ENCODE data around the gene ARL14.
A peak's percentile ranks its signal among the peaks of the same experiment; 100 is the strongest.
"Not testable (repeated sequence)": the region's sequence is repeated elsewhere in the genome, so short reads cannot be mapped to it uniquely, and the experiment has no call there.

ARL14 gene

DNA sequence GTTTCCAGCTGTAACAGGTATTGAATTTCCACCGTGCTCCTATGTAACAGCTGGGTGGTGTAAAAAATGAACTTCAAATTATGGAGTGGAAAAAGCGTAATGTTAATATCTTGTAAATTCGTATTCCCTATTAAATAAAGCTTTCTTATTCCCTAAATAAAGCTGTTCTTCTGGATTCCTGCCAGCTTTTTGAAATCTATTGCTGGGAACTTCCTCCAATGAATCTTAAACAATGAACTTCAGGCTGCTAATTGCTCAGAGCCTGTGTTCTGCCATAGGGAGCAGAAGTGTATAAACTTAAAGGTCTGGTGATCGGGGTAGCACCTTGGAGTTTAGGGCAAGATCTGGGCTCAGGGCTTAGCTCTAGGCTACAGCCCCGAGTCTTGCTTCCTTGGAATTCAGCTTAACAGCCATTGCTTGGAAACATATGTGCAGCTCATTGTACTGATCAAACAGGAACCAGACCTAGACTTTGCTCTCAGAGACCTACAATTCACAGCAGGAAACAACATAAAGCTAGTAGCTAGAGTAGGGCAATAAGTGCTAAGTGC, 1.4 kb downstream of the ARL14 start:
- no peak for DNase-seq

DNA sequence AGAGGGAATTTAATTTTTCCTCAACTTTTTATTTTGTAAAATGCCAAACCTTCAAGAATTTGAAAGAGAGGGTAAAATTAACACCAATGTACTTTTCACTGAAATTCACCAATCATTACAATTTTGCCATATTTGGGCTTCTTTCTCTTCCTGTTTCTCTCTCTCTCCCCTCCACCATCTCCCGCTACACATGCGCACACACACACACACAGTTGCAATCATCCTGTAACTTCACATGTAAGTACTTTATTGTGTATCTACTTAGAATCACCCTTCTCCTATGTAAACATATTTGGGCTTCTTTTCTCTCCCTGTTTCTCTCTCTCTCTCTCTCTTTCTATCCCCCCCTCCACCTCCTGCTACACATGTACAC, 7.4 kb downstream of the ARL14 start:
- DNase-seq = no peak

DNA sequence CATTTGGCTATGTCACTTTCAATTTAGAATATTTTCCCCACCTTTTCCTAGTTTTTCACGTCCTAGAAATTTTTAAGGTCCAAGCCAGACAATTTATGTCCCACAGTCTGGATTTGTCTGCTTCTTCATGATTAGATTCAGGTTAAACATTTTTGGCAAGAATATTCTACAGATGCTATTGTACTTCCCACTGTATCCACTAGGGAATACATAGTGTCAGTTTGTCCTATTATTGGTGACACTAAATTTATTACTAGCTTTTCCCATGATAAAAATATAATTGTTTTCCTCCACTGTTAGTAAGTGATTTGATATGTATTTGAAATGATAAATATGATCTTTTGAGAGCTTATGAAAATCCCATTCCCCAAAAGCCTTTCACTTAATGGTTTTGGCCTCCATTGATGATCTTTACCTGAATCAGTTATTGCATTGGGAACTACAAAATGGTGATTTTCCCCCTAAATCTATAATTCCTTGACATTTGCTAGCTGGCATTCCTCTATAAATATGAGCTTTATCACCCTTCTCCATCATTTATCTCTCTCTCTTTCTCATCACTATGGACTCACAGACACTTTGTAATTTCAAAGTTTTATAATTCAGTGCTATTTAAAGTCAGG, 8.3 kb downstream of the ARL14 start:
- DNase-seq = no peak

DNA sequence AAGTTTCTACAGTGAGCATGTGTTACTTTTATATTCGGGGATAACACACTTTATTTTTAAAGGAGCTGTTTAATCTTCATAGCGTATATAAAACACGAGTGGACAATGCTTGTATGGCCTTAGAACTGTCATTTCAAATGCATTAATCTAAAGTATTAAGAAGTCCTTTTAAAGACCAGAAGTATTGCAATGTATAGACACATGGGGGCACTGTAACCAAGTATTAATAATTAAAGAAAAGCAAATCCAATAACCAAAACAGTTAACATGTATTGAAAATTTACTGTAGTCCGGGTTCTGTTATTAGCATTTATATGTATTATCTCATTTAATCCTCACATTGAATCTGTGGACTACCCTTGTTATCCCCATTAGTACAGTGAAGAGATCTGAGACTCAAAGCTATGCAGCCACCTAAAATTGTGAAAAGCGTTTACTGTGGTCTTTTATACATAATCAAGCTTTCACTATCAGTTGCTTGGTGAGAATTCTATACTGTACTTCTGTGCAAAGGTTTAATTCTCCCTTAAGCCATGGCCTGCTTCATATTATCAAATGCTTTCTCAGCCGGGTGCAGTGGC, 10.1 kb downstream of the ARL14 start:
- peak in 1 of 2 donors; percentile 30 for DNase-seq

- DNase-seq = no peak
Observed at GRCh38 chr3:160691151-160691550, 14.2 kb downstream of the ARL14 start.

DNA sequence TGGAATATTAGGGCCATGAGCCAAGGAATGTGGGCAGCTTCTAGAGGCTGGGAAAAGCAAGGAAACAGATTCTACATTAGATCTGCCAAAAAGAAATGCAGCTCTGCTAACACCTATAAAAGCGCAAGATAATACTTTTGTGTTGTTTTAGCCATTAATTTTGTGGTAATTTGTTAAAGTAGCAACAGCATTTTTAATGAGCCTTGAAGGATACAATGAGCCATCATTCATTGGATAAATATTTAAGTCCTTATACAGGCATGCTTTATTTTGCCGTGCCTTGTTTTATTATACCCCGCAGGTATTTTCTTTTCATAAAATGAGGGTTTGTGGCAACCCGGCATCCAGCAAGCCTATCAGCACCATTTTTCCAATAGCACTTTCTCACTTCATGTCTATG, 15.0 kb downstream of the ARL14 start:
- DNase-seq = no peak

- no peak for DNase-seq
Observed at GRCh38 chr3:160693191-160693590, 16.2 kb downstream of the ARL14 start.

DNA sequence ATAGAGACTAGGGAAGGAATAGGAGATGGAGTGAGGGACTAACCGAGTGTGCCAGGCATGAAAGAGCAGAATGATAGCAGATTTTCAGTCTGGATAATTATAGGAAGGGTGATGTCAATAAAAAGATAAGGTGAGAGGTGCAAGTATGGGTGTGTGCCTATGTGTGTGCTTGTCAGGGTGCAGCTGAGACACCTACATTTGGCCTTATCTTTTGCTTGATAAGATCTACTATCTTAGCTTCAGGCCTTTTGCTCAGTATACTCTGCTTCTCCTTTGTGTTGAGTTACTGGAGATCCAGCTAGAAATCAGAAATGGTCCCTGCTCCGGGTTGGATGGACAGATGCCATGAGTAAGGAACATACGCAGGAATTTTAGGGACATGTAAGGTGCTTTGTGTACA, 17.4 kb downstream of the ARL14 start:
- DNase-seq = no peak

GRCh38 chr3:160695003-160695402, 18.0 kb downstream of the ARL14 start:
- no peak for DNase-seq

DNA sequence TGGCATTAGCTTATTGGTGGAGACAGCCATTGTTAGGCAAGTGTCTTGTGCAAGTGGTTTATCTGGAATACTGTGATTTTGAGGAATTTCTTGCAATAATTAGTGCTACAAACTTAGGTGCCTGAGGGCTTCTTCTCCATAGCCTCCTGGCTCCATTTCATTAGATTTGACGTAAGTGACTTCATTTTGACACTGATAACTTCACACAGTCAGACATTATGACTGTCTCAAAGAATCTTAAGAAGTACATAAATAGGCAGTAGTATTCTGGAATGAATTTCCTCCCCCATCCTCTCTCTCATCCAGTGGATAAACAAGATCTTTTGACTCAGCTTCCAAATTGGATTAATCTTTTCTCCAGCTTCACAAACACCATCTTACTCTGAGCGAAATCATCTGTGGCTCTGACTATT, 19.0 kb downstream of the ARL14 start:
- no peak for DNase-seq

- DNase-seq = no peak
Observed at GRCh38 chr3:160697637-160698380, 20.8 kb downstream of the ARL14 start.

GRCh38 chr3:160698599-160699195, 21.7 kb downstream of the ARL14 start:
- no peak for DNase-seq

DNA sequence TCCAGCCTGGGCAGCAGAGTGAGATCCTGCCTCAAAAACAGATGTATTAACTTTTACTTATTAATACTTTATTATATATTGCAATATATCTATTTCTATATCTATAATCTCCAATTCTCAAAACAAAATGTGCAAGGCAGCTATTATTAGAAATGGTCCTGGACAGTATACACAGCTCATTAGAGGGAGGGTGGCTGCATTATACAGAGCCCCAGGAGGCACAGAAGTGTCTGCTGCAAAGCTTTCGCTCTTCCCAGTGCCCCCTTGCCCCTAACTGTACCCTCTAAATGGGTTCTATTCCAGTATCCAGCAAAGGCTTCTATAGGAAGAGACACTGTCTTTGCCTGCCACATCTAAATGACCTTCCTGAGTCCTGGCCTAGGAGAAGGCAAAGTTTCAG, 24.5 kb downstream of the ARL14 start:
- no peak for DNase-seq

DNA sequence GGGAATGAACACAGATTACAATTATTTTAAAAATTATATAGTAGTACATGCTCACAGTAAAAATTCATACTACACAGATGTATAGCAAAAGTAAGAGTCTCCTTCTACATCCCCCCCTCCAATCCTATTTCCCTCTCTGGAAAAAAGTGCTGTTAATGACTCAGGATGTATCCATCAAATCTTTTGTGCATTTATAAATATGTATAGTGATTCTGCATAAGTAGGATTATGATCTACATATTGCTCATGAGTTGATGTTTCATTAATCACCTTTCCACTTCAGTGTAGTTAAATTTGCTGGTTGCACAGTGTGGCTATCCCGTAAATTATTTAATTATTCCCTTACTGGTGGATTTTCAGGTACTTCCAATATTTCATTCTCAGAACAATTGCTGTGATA, 25.3 kb downstream of the ARL14 start:
- DNase-seq = no peak

DNA sequence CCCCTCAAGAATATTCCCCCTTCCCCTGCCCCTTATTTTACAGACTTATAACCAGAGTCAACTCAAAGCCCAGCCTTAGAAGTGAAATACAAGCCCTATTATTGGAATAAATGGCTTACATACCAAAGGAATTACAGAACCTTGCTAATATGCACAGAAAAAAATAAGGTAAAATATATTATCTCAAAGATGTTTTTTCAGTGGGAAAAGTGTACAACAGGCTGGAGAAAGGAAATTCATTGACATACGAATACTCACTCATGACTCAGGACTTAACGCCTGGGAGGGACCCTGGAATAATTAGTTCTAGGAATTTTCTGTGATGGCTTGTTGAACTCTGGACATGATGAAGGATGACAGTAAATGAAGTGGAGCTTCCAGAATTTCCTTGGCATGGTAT, 27.0 kb downstream of the ARL14 start:
- no peak for DNase-seq

- DNase-seq = peak; percentile 38 to 59
Observed at GRCh38 chr3:160707187-160707794, 30.3 kb downstream of the ARL14 start.

GRCh38 chr3:160709477-160710182, 32.7 kb downstream of the ARL14 start:
- no peak for DNase-seq

- DNase-seq = not testable (repeated sequence)
Observed at GRCh38 chr3:160713144-160713543, 36.2 kb downstream of the ARL14 start.

DNA sequence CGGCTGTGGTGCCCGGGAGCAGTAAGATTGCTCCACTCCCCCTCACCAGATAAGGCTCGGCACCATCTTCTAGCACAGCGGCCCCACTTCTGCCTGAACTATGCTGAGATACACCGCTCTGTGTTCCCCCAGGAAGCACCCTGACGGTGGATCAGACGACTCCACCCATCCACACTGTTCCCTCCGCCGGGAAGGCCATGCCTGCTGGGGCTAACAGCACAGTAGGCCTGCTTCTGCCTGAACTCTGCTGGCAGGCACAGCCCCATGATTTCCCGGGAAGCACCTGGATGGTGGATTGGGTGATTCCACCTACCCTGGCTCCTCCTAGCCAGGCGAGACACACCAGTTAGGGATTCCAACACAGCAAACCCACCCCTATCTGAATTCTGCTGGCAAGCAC, 42.8 kb downstream of the ARL14 start:
- no peak for DNase-seq

DNA sequence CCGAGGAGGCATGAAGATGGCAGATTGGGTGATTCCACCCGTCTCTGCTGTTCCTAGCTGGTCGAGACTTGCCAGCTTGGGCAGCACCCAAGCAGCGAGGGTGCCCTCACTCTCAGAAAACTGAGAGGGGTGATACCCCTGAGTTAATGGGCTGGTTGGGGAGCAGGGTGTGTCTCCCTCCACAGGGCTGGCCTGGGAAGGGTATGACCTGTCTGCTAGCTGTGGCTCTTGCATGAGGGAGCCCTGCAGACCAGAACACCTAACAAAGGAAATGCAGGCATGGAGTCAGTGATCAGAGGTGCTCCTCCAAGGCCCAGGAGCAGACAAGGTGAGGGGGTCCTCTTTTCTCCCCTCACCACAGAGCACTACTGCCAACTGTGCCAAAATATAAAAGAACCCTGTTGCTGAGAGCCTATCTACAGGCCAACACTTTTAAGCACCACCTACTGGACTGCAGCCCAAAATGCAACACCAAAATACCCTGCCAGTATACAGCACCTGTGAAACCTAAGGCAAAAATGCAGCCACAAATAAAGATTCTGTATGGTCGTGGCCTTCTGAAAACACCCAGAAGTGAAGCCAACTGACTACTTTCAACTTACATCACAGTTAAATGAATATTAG, 43.3 kb downstream of the ARL14 start:
- no peak for DNase-seq

DNA sequence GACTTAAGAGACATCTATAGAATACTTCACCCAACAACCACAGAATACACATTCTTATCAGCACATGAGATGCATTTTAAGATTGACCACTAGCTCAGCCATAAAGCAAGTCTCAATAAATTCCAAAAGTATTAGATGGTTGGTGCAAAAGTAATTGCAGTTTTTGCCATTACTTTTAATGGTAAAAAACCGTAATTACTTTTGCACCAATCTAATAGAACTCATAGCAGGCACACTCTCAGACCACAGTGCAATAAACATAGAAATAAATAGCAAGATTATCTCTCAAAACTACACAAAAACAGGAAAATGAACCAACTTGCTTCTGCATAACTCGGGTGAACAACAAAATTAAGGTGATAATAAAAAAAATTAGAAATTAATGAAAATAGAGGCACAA, 45.4 kb downstream of the ARL14 start:
- no peak for DNase-seq

GRCh38 chr3:160725338-160725737, 48.4 kb downstream of the ARL14 start:
- DNase-seq = no peak

Data from CD4-positive, alpha-beta T cell treated with Interferon alpha-2 for 1 hour (primary cell).